Mammary epithelial cell (primary cell): ENCODE data around the gene CDK14.

ENCODE experiments used
- CTCF ChIP-seq, 2 donors: IDR thresholded peaks in 1 of 2; conservative IDR thresholded peaks in 1 of 2; 2 replicates each; pipeline ENCODE4 v1.5.1; 2011 to 2012; ENCODE audit warnings: inconsistent platforms in 2 of 2, low read length in 2 of 2, mild to moderate bottlenecking in 2 of 2, control low read depth in 1 of 2, low read depth in 1 of 2; ENCODE audit not compliant: insufficient read depth in 1 of 2; ENCODE audit errors: extremely low read depth in 1 of 2
- EZH2 ChIP-seq: IDR thresholded peaks from 2 replicates; pipeline ENCODE4 v1.6.1; 2012; ENCODE audit warnings: low read length, inconsistent platforms, borderline replicate concordance

GRCh38 chr7:90681336-90682022 lies 85.4 kb downstream of the CDK14 start:
- TF ChIP-seq CTCF (conservative IDR thresholded peaks at IDR 0.05 in 1 of 2, IDR thresholded peaks at IDR 0.05 in 1 of 2; ENCODE audit: extremely low read depth in 1 of 2, insufficient read depth in 1 of 2, low read depth in 1 of 2, low read length in 2 of 2) (no peak), EZH2 (no peak)
